ENCODE data around the gene OGFOD1.
"Not testable (repeated sequence)": the region's sequence is repeated elsewhere in the genome, so short reads cannot be mapped to it uniquely, and the experiment has no call there.

GRCh38 chr16:56488868-56489267, 37.5 kb downstream of the OGFOD1 start:
- TF ChIP-seq CTCF (conservative IDR thresholded peaks at IDR 0.05; ENCODE audit: low read depth, low read length); EZH2 (IDR thresholded peaks at IDR 0.05; ENCODE audit: low read length, unreplicated experiment); EZH2phosphoT487 (IDR thresholded peaks at IDR 0.05; ENCODE audit: borderline replicate concordance, low read length): not testable (repeated sequence)

Data from PC-3 (cell line).